Measurements from ENCODE around the gene SPACDR. TPM values are rescaled to one million over a fixed set of nuclear protein-coding genes. Genes with fewer than 3 reads are reported as not detected.

SPACDR gene
- total and polyA plus RNA-seq, 9 of the 15 experiments (the other 6 are each of a cell fraction or from before 2014, with no cell fraction given), result 0.07 to 0.55 (median 0.14) TPM; not detected in 1

DNA sequence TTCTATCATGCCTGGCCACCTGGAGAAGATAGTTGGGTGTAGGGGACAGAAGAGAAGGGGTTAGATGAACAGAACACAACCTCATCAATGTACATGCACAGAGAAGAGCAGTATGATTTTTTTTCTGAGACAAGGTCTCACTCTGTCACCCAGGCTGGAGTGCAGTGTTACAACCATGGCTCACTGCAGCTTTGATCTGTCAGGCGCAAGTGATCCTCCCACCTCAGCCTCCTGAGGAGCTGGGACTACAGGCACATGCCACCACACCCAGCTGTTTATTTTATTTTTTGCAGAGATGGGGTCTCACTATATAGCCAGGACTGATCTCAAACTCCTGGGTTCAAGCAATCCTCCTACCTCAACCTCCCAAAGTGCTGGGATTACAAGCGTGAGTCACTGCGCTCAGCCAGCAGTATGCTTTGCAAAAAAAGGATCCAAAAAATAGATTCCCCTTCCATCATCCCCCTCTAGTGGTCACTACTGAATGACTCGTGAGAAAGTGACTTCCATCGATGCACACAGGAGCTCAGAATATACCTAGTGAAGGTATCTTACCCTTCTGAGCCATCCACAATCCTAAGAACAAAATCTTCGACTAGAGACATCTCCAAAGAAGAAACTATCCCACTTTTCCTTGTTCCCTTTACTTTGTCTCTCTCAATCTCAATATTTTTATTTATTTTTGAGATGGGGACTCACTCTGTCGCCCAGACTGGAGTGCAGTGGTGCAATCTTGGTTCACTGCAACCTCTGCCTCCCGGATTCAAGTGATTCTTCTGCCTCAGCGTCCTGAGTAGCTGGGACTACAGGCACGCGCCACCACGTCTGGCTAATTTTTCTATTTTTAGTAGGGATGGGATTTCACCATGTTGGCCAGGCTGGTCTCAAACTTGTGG, 56.5 kb downstream of the SPACDR start (continued):
- TF ChIP-seq ILF3 (IDR thresholded peaks at IDR 0.05; ENCODE audit: borderline replicate concordance), result no peak
- TF ChIP-seq PTRF (tag; IDR thresholded peaks at IDR 0.05), result no peak
- no peak for TF ChIP-seq POLR2AphosphoS2 (IDR thresholded peaks at IDR 0.05; ENCODE audit: low read length)
- no peak for TF ChIP-seq PRPF4 (IDR thresholded peaks at IDR 0.05; ENCODE audit: insufficient read depth, low read depth, low read length, poor library complexity, severe bottlenecking)
- TF ChIP-seq RBM17 (IDR thresholded peaks at IDR 0.05; ENCODE audit: borderline replicate concordance, low read depth, low read length), result no peak
- peak; percentile 35; the same call in 1 of the 2 replicates for TF ChIP-seq EP300 (IDR thresholded peaks at IDR 0.05; ENCODE audit: low read length)
- no peak for TF ChIP-seq ZNF174 (CRISPR knock-in tag; IDR thresholded peaks at IDR 0.05)
- TF ChIP-seq KDM4B (IDR thresholded peaks at IDR 0.05; ENCODE audit: borderline replicate concordance in 2 of 2, low read depth in 1 of 2), result no peak
- peak; percentile 58; the same call in 1 of the 2 replicates for TF ChIP-seq KLF16 (IDR thresholded peaks at IDR 0.05)
- no peak for TF ChIP-seq NR1H2 (CRISPR knock-in tag; IDR thresholded peaks at IDR 0.05)
- TF ChIP-seq ZNF707 (CRISPR knock-in tag; conservative IDR thresholded peaks at IDR 0.05), result no peak
- TF ChIP-seq ZNF766 (CRISPR knock-in tag; conservative IDR thresholded peaks at IDR 0.05), result no peak
- TF ChIP-seq, protein P1, sequence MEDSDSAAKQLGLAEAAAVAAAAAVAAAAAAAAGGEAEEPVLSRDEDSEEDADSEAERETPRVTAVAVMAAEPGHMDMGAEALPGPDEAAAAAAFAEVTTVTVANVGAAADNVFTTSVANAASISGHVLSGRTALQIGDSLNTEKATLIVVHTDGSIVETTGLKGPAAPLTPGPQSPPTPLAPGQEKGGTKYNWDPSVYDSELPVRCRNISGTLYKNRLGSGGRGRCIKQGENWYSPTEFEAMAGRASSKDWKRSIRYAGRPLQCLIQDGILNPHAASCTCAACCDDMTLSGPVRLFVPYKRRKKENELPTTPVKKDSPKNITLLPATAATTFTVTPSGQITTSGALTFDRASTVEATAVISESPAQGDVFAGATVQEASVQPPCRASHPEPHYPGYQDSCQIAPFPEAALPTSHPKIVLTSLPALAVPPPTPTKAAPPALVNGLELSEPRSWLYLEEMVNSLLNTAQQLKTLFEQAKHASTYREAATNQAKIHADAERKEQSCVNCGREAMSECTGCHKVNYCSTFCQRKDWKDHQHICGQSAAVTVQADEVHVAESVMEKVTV (CRISPR knock-in tag; IDR thresholded peaks at IDR 0.05), result 0 out of 2 replicates have a peak, but pooled peaks have one; percentile 29
- TF ChIP-seq RHOXF2B (CRISPR knock-in tag; conservative IDR thresholded peaks at IDR 0.05), result no peak
- TF ChIP-seq, protein P2, sequence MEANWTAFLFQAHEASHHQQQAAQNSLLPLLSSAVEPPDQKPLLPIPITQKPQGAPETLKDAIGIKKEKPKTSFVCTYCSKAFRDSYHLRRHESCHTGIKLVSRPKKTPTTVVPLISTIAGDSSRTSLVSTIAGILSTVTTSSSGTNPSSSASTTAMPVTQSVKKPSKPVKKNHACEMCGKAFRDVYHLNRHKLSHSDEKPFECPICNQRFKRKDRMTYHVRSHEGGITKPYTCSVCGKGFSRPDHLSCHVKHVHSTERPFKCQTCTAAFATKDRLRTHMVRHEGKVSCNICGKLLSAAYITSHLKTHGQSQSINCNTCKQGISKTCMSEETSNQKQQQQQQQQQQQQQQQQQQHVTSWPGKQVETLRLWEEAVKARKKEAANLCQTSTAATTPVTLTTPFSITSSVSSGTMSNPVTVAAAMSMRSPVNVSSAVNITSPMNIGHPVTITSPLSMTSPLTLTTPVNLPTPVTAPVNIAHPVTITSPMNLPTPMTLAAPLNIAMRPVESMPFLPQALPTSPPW (CRISPR knock-in tag; IDR thresholded peaks at IDR 0.05), result 0 out of 2 replicates have a peak, but pooled peaks have one; percentile 16
- no peak for TF ChIP-seq USF2 (CRISPR knock-in tag; IDR thresholded peaks at IDR 0.05)
- no peak for TF ChIP-seq MEF2A (IDR thresholded peaks at IDR 0.05; ENCODE audit: control insufficient read depth, low read depth, low read length)
- no peak for TF ChIP-seq U2AF1 (optimal IDR thresholded peaks at IDR 0.05; ENCODE audit: low read depth, low read length)
- peak; percentile 67; the same call in 1 of the 2 replicates for TF ChIP-seq JUN (IDR thresholded peaks at IDR 0.05; ENCODE audit: borderline replicate concordance, low read depth, low read length)
- TF ChIP-seq JUN (CRISPR knock-in tag; IDR thresholded peaks at IDR 0.05; ENCODE audit: borderline replicate concordance), result no peak
- TF ChIP-seq FOXJ3 (CRISPR knock-in tag; IDR thresholded peaks at IDR 0.05), result no peak
- TF ChIP-seq RAD21 (CRISPR knock-in tag; conservative IDR thresholded peaks at IDR 0.05 in 1 of 2, IDR thresholded peaks at IDR 0.05 in 1 of 2), result peak; percentile 56 to 79
- no peak for TF ChIP-seq HMG20A (CRISPR knock-in tag; conservative IDR thresholded peaks at IDR 0.05)
- TF ChIP-seq ZNF217 (CRISPR knock-in tag; IDR thresholded peaks at IDR 0.05), result no peak

All from K562 (cell line).